Sigmoid colon (tissue), 7 donors: ENCODE measurements around the gene LLGL2. TPM values are rescaled to one million over a fixed set of nuclear protein-coding genes. Genes with fewer than 3 reads are reported as not detected.

Experiments
- DNase-seq: peaks from one replicate; pipeline ENCODE4 v3.0.0-alpha.2; 2019
- H3K27ac ChIP-seq, 4 donors: fragments of 200-600 bp; sonication (generic); one replicate each; pipeline ENCODE4 v1.5.1; 2016 to 2019; ENCODE audit warnings: mild to moderate bottlenecking in 1 of 4
- H3K27me3 ChIP-seq, 3 donors: fragments of 200-600 bp; sonication (generic); one replicate each; pipeline ENCODE4 v1.5.1; 2019; ENCODE audit warnings: mild to moderate bottlenecking in 1 of 3
- H3K36me3 ChIP-seq, 4 donors: fragments of 200-600 bp; sonication (generic); one replicate each; pipeline ENCODE4 v1.5.1; 2016 to 2019
- H3K4me1 ChIP-seq, 4 donors: fragments of 200-600 bp; sonication (generic); one replicate each; pipeline ENCODE4 v1.5.1; 2017 to 2019
- H3K4me3 ChIP-seq, 4 donors: fragments of 200-600 bp; sonication (generic); one replicate each; pipeline ENCODE4 v1.5.1; 2017 to 2019; ENCODE audit warnings: mild to moderate bottlenecking in 2 of 4, moderate library complexity in 1 of 4
- H3K9me3 ChIP-seq, 4 donors: fragments of 200-600 bp in 3 of 4; sonication (generic) in 3 of 4; one replicate each; pipeline versions ENCODE4 v1.5.1 to v1.6.1; 2013 to 2019
- EP300 ChIP-seq, 4 donors: sonication (generic); formaldehyde crosslinking; IDR thresholded peaks; one replicate each; pipeline ENCODE4 v1.6.1; 2017; ENCODE audit warnings: antibody characterized with exemption in 4 of 4
- POLR2A ChIP-seq, 2 donors: fragments of 450-650 bp; IDR thresholded peaks; one replicate each; pipeline ENCODE4 v1.6.1; 2016; ENCODE audit warnings: antibody characterized with exemption in 2 of 2, mild to moderate bottlenecking in 2 of 2, moderate library complexity in 2 of 2
- POLR2AphosphoS5 ChIP-seq, 4 donors: sonication (generic); formaldehyde crosslinking; IDR thresholded peaks; one replicate each; pipeline ENCODE4 v1.6.1; 2017; ENCODE audit warnings: antibody characterized with exemption in 4 of 4
- WGBS, 2 donors: extraction: QIAGEN DNeasy Blood & Tissue Kit; methylation state at CpG; one replicate each; pipeline ENCODE4 v1.1.7; 2013; 5-methylcytosine and 5-hydroxymethylcytosine counted together
- intact Hi-C: fragments of 100-400 bp; cut with DNase I; formaldehyde crosslinking; loops from one replicate; pipeline ENCODE4 v1.15.1; 2023
- polyA plus RNA-seq, 3 donors: library from polyadenylated mRNA; stranded (reverse); fragments of 200-250 nt; gene quantifications; one replicate each; pipeline ENCODE4 v1.2.3, GENCODE V29; 2013
- total RNA-seq, 4 donors: library from RNA; depleted of rRNA; stranded (reverse); fragments of >200 nt; gene quantifications; one replicate each; pipeline ENCODE4 v1.1.0, GENCODE V29; 2016
- TF ChIP-seq, protein P1 (sequence below), 4 experiments: fragments of 450-650 bp in 3 of 4; fragments of 200-600 bp in 1 of 4; IDR thresholded peaks; one replicate each; pipeline ENCODE4 v1.5.1; 2016 to 2019; ENCODE audit warnings: antibody characterized with exemption in 4 of 4, mild to moderate bottlenecking in 3 of 4, moderate library complexity in 2 of 4
- donor health status: healthy with polysubstance abuse.
- donor health status: Bipolar disorder and iron deficiency.
- donor health status: healthy.

The LLGL2 gene
- total and polyA plus RNA-seq, 7 donors: 1.4 to 299 (median 5.0) TPM

DNA sequence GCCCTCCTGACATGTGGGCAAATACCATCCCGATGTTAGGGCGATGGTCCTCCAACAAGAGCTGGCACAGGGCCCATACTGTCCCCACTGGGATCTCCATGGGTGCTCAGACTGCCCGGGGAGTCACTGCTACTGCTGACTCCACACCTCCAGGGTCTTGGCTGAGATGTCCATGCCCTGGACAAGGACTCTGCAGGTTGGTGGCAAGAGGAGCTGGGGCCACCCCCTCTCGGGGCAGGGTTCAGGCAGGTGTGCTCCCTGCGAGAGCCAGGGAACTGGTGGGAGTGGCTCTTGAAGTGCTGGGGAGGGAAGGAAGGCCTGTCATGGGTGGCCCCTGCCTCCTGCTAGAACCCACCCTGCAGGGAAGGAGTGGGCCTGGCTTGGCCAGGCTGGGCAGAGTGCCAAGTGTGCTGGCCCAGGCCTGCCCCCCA is 16.6 kb upstream of the LLGL2 start:
- TF ChIP-seq, protein P1, sequence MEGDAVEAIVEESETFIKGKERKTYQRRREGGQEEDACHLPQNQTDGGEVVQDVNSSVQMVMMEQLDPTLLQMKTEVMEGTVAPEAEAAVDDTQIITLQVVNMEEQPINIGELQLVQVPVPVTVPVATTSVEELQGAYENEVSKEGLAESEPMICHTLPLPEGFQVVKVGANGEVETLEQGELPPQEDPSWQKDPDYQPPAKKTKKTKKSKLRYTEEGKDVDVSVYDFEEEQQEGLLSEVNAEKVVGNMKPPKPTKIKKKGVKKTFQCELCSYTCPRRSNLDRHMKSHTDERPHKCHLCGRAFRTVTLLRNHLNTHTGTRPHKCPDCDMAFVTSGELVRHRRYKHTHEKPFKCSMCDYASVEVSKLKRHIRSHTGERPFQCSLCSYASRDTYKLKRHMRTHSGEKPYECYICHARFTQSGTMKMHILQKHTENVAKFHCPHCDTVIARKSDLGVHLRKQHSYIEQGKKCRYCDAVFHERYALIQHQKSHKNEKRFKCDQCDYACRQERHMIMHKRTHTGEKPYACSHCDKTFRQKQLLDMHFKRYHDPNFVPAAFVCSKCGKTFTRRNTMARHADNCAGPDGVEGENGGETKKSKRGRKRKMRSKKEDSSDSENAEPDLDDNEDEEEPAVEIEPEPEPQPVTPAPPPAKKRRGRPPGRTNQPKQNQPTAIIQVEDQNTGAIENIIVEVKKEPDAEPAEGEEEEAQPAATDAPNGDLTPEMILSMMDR (IDR thresholded peaks at IDR 0.05): no peak
- no peak for TF ChIP-seq POLR2AphosphoS5 (IDR thresholded peaks at IDR 0.05)
- intact Hi-C loops: no loop called here
- Histone ChIP-seq H3K27ac (peak overlapping the region; percentile 65 to 91 (median 88)), H3K4me1 (peaks cover 0 to 62% (median 59%) of the 10 kb centered on the region in 4 donors), H3K9me3 (no peaks in the 10 kb centered on the region), H3K36me3 (peaks cover 0 to 34% (median 26%) of the 10 kb centered on the region in 4 donors), H3K27me3 (no peaks in the 10 kb centered on the region), H3K4me3 (no peak overlapping the region)
- 37 to 68% methylated on average over 5 of the region's 5 CpGs for WGBS, 2 donors
- no peak for DNase-seq

DNA sequence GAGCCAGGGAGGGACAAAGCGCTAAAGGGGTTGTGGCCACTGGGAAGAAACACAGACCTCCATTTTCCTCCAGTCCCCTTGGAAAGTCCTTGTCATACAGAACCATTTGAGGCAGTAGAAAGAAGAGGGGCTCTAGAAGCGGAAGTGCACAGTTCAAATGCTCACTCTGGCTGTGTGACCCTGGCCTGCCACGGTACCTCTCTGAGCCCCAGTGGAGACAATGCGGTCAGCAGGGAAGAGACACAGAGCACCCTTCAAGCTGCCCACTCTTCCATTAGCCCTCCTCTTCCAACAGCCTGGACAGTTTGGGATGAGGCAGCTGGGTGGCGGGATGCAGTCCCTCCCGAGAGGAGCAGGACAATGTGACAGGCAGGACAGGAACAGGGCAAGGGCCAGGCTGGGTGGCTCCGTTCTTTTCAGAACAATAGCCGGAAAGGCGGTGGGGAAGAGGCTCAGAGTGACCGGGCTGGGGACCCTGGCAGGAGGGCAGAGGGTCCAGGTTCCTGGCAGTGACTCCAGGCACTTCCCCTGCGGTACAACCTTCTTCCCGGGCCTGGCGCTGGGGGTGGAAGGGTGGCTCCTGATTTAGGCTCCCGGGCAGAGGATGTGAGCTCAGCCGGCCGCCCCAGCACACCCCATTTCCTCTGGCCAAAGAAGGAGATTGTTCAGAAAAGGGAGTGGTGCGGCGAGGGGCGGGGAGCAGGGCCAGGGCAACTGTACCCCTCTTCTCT is 15.8 kb upstream of the LLGL2 start:
- DNase-seq: no peak
- TF ChIP-seq, protein P1 (IDR thresholded peaks at IDR 0.05): no peak
- TF ChIP-seq POLR2AphosphoS5 (IDR thresholded peaks at IDR 0.05): peak in 1 of 4 donors; percentile 35
- no peak for TF ChIP-seq EP300 (IDR thresholded peaks at IDR 0.05)
- no peak for TF ChIP-seq POLR2A (IDR thresholded peaks at IDR 0.05)
- H3K27ac ChIP-seq: peak overlapping the region; percentile 65 to 91 (median 88)
- H3K36me3 ChIP-seq: peaks cover 0 to 27% (median 23%) of the 10 kb centered on the region in 4 donors
- H3K27me3 ChIP-seq: no peaks in the 10 kb centered on the region
- no peak overlapping the region for H3K4me3 ChIP-seq
- WGBS, 2 donors: 85 to 89% methylated on average over 19 of the region's 19 CpGs
- H3K9me3 ChIP-seq: no peaks in the 10 kb centered on the region
- intact Hi-C loops: loop anchor here (5.0 kb wide), 1 partner anchor 32 kb away; no protein-coding TSS in a partner anchor
- peaks cover 0 to 69% (median 66%) of the 10 kb centered on the region in 4 donors for H3K4me1 ChIP-seq

DNA sequence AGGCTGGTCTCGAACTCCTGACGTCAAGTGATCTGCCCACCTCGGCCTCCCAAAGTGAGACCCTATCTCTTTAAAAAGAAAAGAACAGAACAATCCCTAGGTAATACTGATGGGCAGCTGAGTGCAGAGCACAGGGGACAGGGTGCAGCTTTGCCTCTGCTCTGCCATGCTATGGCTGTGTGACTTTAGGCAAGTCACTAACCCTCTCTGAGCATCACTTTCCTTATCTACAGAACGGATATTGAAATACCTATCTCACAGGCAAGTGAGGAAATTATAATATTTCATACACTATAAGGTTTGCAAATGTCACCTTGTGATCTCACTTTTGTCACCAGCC is 14.3 kb upstream of the LLGL2 start:
- H3K4me3 ChIP-seq: no peak overlapping the region
- DNase-seq: no peak
- no peaks in the 10 kb centered on the region for H3K27me3 ChIP-seq
- peaks cover 0 to 12% (median 12%) of the 10 kb centered on the region in 4 donors for H3K36me3 ChIP-seq
- TF ChIP-seq EP300 (IDR thresholded peaks at IDR 0.05) (no peak), POLR2A (IDR thresholded peaks at IDR 0.05) (no peak), POLR2AphosphoS5 (IDR thresholded peaks at IDR 0.05) (no peak)
- TF ChIP-seq, protein P1 (IDR thresholded peaks at IDR 0.05): no peak
- H3K4me1 ChIP-seq: peaks cover 5 to 79% (median 66%) of the 10 kb centered on the region in 4 donors
- 86 to 91% methylated on average over 4 of the region's 4 CpGs for WGBS, 2 donors
- intact Hi-C loops: loop anchor here (5.0 kb wide), 1 partner anchor 34 kb away; no protein-coding TSS in a partner anchor
- H3K9me3 ChIP-seq: no peaks in the 10 kb centered on the region
- peak overlapping the region; percentile 41 to 91 (median 88) for H3K27ac ChIP-seq

DNA sequence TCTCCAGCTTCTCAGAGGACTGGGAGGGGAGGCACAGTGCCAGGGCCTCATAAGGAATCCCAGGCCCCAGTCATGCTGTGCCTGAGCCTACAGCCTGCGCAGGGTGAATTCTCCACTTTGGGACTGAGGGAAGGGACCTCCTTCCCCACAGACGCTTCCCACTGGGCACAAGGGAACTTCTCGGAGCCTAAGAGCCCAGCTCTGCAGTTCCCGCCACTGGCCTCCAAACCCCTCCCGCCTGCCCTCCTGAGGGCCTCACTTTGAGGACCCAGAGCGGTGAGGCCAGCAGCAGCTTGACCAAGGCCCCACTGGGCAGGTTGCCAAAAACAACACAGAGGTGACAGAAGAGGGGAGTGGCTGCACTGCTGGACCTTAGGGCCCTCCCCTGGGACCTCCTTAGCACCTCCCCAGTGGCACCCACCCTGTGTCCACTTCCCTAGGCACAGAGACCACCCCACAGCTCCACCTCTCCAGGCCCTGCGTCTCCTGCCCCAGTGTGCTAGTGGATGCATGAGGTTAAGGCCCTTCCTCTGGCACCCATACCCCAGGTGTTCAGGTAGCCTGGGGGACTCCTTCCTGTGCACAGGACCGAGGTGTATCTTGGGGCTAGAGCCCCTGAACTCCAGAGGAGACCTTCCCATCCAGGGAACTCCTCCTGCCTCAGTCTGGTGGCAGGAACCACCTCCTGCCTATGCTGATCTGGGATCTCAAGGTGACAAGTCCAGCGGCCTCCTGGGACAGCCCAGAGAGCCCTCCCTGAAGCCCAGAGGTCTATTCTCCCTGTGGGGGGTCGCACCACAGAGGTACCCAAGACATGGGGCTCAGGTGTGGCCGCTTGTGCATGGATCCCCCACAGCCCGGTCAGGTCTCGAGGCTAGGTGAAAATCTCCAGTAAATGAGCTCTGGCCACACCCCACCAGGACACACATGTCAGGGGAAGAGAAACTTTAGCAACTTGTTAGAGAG is 13.6 kb upstream of the LLGL2 start:
- no peaks in the 10 kb centered on the region for H3K27me3 ChIP-seq
- peaks cover 5 to 82% (median 67%) of the 10 kb centered on the region in 4 donors for H3K4me1 ChIP-seq
- H3K9me3 ChIP-seq: no peaks in the 10 kb centered on the region
- WGBS, 2 donors: 53 to 71% methylated on average over 13 of the region's 13 CpGs
- peak overlapping the region; percentile 41 to 91 (median 88) for H3K27ac ChIP-seq
- peak overlapping the region in 2 of 4 donors; percentile 3 to 16 for H3K4me3 ChIP-seq
- intact Hi-C loops: loop anchor here (5.0 kb wide), 1 partner anchor 35 kb away; no protein-coding TSS in a partner anchor
- peaks cover 0 to 6% (median 5%) of the 10 kb centered on the region in 4 donors for H3K36me3 ChIP-seq
- TF ChIP-seq POLR2A (IDR thresholded peaks at IDR 0.05) (no peak), EP300 (IDR thresholded peaks at IDR 0.05) (no peak), POLR2AphosphoS5 (IDR thresholded peaks at IDR 0.05) (no peak)
- TF ChIP-seq, protein P1 (IDR thresholded peaks at IDR 0.05): no peak
- no peak for DNase-seq
